Activated CD8-positive, alpha-beta memory T cell treated with anti-CD3 and anti-CD28 coated beads for 36 hours (primary cell): Measurements from ENCODE around the gene WDR82. TPM values are rescaled to one million over a fixed set of nuclear protein-coding genes. Genes with fewer than 3 reads are reported as not detected.

Experiments used
- CTCF ChIA-PET: fragments of 350-600 bp; sonication (Branson Sonifier 250); formaldehyde crosslinking; loops from one replicate; lab custom pipeline; 2021; ENCODE audit warnings: antibody characterized with exemption; lab: Charles Lee
- POLR2A ChIA-PET: fragments of 350-600 bp; sonication (Branson Sonifier 250); formaldehyde crosslinking; loops from one replicate; lab custom pipeline; 2021; ENCODE audit warnings: antibody characterized with exemption; lab: Charles Lee
- total RNA-seq, 2 experiments: library from RNA; stranded (reverse); gene quantifications; one replicate each; pipeline ENCODE4 v1.2.3, GENCODE V29; 2021

Gene WDR82
- total RNA-seq, 2 experiments from 2014 or later = 123 to 124 TPM

DNA sequence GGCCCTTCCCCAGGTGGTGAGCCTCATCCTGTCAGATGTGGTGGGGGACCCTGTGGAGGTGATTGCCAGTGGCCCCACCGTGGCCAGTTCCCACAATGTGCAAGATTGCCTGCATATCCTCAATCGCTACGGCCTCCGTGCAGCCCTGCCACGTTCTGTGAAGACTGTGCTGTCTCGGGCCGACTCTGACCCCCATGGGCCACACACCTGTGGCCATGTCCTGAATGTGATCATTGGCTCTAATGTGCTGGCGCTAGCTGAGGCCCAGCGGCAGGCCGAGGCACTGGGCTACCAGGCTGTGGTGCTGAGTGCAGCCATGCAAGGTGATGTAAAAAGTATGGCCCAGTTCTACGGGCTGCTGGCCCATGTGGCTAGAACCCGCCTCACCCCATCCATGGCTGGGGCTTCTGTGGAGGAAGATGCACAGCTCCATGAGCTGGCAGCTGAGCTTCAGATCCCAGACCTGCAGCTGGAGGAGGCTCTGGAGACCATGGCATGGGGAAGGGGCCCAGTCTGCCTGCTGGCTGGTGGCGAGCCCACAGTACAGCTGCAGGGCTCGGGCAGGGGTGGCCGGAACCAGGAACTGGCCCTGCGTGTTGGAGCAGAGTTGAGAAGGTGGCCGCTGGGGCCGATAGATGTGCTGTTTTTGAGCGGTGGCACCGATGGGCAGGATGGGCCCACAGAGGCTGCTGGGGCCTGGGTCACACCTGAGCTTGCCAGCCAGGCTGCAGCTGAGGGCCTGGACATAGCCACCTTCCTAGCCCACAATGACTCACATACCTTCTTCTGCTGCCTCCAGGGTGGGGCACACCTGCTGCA, 14.0 kb upstream of the WDR82 start:
- ChIA-PET CTCF (interaction anchor here (0.6 to 1.6 kb wide), 8 partner anchors 17 to 589 kb away, joined by 3 to 10 read pairs (median 4); no protein-coding TSS in a partner anchor), POLR2A (no interaction called here)

DNA sequence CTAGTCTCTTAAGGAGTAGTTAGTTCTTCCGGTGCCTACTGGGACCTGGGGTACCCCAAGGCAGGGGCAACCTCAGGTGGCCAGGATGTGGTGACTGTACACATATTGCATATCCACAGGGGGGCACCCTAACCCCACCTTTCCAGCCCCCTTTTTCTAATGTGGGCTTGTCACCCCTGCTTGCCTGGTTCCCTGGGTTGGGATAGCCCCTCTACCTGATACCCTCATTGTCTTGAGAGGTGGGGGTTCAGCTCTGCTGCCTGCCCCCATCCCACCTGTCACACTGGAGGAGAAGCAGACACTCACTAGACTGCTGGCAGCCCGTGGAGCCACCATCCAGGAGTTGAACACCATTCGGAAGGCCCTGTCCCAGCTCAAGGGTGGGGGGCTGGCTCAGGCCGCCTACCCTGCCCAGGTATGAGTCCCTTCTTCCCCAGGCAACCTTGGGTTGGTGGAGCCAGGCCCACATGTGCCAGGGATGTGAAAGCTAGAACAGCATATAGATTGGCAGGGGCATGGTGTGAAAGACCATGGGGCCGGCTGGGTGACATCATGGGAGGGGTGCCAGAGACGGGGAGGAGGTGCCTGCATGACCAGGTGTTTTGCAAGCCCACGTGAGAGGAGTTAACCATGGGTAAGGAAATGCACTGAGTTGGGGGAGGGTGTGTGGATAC, 13.2 kb upstream of the WDR82 start:
- ChIA-PET CTCF (interaction anchor here (0.6 to 2.3 kb wide), 11 partner anchors 8 to 590 kb away, joined by 3 to 10 read pairs (median 4); no protein-coding TSS in a partner anchor), POLR2A (no interaction called here)

DNA sequence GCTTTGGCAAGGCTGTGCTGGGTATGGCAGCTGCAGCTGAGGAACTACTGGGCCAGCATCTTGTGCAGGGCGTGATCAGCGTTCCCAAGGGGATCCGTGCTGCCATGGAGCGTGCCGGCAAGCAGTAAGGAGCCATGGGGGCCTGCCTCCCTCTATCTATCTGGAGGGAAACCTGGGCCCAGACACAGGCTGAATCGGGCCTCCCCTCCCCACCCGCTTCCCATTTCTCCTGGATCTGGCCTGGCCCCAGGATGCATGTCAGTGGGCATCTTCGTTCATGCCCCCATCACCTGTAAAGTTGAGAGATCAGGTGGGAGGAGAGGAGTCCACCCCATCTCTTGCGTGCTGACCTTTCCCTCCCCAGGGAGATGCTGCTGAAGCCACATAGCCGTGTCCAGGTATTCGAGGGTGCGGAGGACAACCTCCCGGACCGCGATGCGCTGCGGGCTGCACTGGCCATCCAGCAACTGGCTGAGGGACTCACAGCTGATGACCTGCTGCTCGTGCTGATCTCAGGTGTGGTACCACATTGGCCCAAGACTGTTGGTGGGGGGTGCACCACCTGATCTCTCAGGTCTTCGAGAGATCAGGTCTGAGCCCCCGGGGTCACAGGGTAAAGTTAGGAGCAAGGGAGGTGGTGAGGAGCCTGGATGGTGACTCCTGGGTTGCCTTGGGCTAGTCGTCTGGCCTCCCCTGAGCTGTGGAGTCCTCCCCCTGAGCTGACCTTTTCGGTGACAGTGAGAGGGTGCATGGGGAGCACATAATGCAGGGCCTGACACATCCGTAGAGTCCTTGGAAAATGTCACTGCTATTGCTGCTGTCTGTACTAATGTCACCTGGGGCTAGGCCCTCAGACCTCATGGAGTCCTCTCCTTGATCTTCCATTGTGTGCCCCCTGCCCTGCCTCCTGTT, 12.4 kb upstream of the WDR82 start:
- CTCF ChIA-PET = interaction anchor here (1.1 to 2.3 kb wide), 9 partner anchors 9 to 70 kb away, joined by 3 to 10 read pairs (median 5); no protein-coding TSS in a partner anchor
- POLR2A ChIA-PET = no interaction called here

DNA sequence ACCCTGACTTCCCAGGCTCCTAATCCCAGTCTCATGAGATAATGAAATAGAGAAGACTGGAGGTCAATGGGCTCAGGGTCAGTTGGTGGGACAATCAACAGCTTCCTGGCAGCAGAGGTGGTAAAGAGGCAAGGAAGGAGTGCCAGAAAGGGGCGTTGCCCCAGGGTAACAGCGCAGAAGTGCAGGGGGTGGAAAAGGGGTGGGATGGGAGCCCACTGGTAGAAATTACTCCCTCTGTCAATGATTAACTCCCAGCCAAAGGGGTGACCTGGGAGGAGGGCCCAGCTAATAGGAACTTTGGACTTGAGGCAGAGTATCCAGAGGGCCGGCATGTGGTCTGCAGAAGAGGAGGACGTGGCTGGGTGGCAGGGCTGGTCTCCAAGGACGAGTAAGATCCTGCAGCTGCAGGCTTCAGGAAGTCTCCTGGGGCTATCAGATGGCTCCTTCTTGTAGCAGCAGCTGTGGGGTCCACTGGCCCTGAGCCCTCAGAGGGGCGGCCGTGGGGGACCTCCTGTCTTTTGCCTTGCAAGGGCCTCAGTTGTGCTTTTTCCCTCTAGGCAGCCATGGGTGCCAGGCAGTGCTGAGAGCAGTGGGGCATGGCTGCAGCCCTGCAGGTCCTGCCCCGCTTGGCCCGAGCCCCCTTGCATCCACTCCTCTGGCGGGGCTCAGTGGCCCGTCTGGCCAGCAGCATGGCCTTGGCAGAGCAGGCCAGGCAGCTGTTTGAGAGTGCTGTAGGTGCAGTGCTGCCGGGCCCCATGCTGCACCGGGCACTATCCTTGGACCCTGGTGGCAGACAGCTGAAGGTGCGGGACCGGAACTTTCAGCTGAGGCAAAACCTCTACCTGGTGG, 11.5 kb upstream of the WDR82 start:
- ChIA-PET POLR2A (no interaction called here), CTCF (interaction anchor here (1.1 to 2.3 kb wide), 7 partner anchors 10 to 69 kb away, joined by 3 to 8 read pairs (median 7); partner anchors contain the start of gene TWF2)

DNA sequence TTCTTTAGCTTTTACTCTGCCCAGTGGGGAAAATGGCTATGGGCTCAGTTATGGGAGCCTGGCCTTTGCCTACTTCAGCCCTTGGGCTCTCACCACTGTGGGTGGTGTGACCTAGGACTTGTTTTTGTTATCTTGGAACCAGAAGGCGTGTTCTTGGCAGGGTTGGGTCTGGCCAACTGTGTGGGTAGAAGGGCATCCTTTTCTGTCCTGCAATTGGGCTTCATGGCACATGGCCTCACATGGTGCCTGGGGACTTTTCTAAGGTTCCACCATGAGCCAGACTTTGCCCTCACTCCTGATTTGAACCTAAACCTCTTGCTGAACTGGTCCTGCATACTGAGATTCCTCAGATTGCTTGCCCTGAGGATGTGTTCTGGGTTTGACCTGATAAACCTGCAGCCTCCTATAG, 10.9 kb upstream of the WDR82 start:
- ChIA-PET POLR2A (interaction anchor here (0.9 to 2.5 kb wide), 2 partner anchors 11 to 18 kb away, joined by 5 to 24 read pairs; partner anchors contain the start of gene WDR82), CTCF (interaction anchor here (0.9 to 2.3 kb wide), 6 partner anchors 11 to 68 kb away, joined by 3 to 8 read pairs (median 7); partner anchors contain the start of gene TWF2)

DNA sequence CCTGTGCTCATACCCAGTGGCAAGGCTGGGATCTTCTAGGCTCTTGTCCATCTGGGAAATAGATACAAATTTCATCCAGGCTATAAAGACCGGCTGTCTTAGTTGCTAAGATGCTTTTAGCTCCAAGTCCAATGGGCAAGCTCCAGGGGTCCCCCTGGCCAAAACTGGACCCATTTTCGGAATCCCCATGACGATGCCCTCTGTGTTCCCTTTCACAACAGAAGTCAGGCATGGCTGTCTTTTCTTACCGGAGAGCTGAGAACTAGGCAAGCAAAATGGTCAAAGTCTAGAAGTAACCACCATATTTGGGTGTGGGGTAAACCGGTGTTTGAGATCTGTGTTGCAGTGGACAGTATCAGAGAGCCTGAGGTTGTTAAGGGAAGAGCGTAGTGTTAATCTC, 10.2 kb upstream of the WDR82 start:
- POLR2A ChIA-PET = interaction anchor here (0.9 to 2.5 kb wide), 5 partner anchors 10 to 134 kb away, joined by 3 to 24 read pairs (median 5); partner anchors contain the start of gene WDR82
- CTCF ChIA-PET = interaction anchor here (0.9 to 2.2 kb wide), 7 partner anchors 9 to 68 kb away, joined by 3 to 9 read pairs (median 6); partner anchors contain the start of gene TWF2

DNA sequence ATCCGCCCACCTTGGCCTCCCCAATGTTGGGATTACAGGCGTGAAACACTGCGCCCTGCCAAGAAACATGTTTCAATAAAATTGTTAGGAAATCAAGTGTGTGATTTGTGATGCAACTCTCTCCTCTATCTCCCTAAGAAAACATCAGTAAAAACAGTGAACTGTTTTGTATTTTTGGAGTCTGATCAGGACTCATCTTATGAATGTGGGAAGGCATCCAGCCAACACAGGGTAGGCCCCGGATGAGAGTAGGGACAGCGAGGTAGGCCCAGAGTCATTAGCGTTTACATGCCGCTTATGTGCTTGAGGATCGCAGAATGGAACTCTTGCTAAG, 8.3 kb upstream of the WDR82 start:
- POLR2A ChIA-PET = interaction anchor here (1.7 to 2.5 kb wide), 3 partner anchors 9 to 48 kb away, joined by 7 to 24 read pairs (median 10); partner anchors contain the start of genes TWF2 and WDR82
- CTCF ChIA-PET = interaction anchor here (0.8 to 1.4 kb wide), 2 partner anchors 52 to 66 kb away, joined by 7 to 8 read pairs; no protein-coding TSS in a partner anchor

DNA sequence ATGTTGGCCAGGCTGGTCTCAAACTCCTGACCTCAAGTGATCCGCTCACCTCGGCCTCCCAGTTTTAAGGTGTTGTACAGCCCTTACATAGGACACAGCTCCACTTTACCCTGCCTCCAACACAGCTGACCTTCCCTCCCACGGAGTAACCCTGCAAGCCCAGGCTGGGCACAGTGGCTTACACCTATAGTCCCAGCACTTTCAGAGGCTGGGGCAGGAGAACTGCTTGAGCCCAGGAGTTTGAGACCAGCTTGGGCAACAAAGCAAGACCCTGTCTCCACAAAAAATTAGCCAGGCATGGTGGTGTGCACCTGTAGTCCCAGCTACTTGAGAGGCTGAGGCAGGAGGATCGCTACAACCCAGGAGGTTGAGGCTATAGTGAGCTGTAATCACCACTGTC, 5.6 kb upstream of the WDR82 start:
- POLR2A ChIA-PET = interaction anchor here (9.9 kb wide), 1 partner anchor 39 kb away, joined by 246 read pairs; the partner anchor contains the start of genes PPM1M and TWF2
- CTCF ChIA-PET = interaction anchor here (0.6 to 1.8 kb wide), 4 partner anchors 11 to 55 kb away, joined by 3 to 7 read pairs (median 5); no protein-coding TSS in a partner anchor

DNA sequence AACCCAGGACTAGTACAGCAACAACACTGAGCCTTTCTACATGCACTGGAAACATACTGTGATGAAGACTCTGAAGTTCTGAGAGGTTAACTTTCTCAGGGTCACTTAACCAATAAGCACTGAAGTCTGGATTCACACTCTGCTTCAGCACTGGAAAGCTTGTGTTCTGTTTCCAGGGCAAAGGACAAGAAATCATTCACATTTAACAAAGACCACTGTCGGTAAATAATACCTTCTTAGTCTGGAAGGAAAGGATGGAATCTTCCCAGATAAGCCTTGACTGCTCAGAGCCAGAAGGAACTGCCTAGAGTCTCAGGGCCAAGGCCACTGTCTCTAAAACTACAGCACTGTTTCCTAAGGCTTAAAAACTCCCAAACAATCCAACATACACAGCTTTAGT, 4.9 kb upstream of the WDR82 start:
- ChIA-PET CTCF (interaction anchor here (1.0 to 2.1 kb wide), 4 partner anchors 12 to 56 kb away, joined by 4 to 7 read pairs (median 6); no protein-coding TSS in a partner anchor), POLR2A (interaction anchor here (9.9 kb wide), 1 partner anchor 38 kb away, joined by 246 read pairs; the partner anchor contains the start of genes PPM1M and TWF2)

DNA sequence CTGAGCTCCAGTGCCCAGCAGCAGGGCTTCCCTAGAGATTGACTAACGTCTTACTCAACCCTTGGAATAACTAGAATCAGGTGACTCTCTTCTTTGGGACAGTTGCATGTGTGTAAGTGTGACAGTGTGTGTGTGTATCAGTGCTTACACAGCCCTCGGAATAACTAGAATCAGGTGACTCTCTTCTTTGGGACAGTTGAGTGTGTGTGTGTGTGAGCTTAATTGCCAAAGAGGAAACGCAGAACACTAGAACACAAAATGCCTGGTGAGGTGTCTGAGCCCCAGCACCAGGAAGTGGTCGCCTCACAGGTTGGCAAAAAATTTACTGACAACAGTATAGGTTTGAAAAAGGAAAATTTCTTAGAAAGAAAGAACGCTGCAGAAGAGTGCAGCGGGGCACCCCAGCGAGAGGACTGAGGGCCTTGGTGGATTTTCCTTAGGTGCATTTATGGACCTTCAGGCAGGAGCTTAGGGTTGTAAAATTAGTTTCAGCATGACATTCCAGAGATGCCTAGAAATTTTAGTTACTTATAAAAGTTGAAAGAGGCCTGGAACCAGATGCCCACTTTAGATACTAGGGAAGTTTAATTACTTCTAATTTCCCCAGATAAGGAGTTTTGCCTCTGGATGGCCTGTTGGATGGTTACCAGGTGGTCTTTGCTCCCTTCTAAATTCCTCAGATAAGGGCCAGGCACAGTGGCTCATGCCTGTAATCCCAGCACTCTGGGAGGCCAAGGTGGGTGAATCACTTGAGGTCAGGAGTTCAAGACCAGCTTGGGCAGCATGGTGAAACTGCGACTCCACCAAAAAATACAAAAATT, 3.7 kb upstream of the WDR82 start:
- ChIA-PET CTCF (interaction anchor here (0.6 to 7.9 kb wide), 8 partner anchors 11 to 805 kb away, joined by 3 to 60 read pairs (median 4); partner anchors contain the start of gene PPM1M), POLR2A (interaction anchor here (9.9 kb wide), 1 partner anchor 37 kb away, joined by 246 read pairs; the partner anchor contains the start of genes PPM1M and TWF2)

DNA sequence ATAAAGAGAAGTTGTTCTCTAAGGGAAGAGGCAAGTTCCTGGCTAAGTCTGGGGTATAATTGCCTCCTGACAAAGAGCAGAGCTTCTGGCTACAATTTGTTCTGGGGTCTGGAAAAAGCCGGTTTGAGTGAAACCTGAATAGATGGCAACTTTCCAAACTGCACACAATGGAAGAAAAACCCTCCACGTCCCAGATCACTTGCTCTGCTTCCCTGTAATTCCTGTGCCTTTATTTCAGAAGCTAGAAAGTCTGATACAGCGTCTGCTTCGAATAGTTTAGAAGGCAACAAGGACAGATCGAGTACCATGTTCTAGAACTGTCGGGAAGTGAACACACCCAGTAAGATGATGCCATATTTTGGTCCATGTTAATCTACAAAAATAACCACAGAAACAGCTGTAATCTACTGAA, 1.6 kb upstream of the WDR82 start:
- CTCF ChIA-PET = interaction anchor here (0.7 to 7.9 kb wide), 8 partner anchors 27 to 60 kb away, joined by 3 to 60 read pairs (median 13); partner anchors contain the start of genes PPM1M, TLR9 and TWF2
- POLR2A ChIA-PET = interaction anchor here (1.4 to 9.9 kb wide), 5 partner anchors 8 to 284 kb away, joined by 5 to 246 read pairs (median 8); partner anchors contain the start of genes GLYCTK, PPM1M, RPL29 and TWF2

DNA sequence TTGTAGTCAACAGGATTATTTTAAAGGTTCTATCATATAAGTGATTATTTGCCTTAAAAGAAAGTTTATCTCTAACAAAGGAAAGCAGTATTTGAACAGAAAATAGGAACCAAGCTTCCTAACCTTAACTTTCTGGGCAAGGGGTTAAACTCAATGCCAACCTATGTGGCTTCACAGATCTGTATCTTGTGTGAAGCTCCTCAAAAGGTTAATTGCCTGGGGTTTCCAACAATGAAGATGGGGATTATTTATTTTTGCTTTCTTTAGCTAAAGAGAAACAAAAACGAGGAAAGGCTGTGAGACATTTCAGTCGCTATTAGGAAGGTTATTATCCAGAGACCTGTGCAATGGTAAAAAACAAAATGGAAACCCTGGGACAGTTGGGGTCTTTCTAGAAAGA, 1.1 kb upstream of the WDR82 start:
- ChIA-PET CTCF (interaction anchor here (1.4 to 7.9 kb wide), 7 partner anchors 27 to 59 kb away, joined by 3 to 60 read pairs (median 18); partner anchors contain the start of genes PPM1M, TLR9 and TWF2), POLR2A (interaction anchor here (1.4 to 9.9 kb wide), 5 partner anchors 8 to 284 kb away, joined by 5 to 246 read pairs (median 8); partner anchors contain the start of genes GLYCTK, PPM1M, RPL29 and TWF2)

DNA sequence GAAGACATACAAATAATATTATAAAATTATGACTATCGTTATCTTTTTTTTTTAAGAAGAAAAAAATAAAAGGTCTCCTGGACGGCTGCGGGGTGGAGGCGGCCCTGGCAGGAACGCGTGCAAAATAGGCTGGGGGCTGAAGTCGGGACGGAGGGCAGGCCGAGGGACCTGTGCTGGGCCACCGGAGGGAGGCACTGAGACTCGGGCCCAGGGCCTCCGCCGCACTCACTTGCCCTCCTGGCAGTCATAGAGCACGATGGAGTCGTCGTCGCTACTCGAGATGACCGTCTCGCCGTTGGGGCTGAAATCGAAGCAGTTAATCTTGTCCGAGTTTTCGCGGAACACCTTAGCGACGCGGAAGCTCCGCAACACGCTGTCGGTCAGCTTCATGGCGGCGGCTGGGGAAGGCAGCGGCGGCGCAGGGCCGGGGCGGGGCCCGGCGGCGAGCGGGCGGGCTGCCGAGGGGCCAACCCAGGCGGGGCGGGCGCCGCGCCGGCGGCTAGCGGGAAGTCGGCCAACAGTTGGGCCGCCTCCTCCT, 408 bp downstream of the WDR82 start:
- ChIA-PET CTCF (interaction anchor here (1.0 to 7.9 kb wide), 12 partner anchors 10 to 295 kb away, joined by 3 to 60 read pairs (median 7); partner anchors contain the start of genes ACY1, GLYCTK, PPM1M and TWF2), POLR2A (interaction anchor here (0.9 to 9.9 kb wide), 12 partner anchors 9 to 294 kb away, joined by 3 to 246 read pairs (median 6); partner anchors contain the start of genes ACY1, DUSP7, GLYCTK and POC1A)

DNA sequence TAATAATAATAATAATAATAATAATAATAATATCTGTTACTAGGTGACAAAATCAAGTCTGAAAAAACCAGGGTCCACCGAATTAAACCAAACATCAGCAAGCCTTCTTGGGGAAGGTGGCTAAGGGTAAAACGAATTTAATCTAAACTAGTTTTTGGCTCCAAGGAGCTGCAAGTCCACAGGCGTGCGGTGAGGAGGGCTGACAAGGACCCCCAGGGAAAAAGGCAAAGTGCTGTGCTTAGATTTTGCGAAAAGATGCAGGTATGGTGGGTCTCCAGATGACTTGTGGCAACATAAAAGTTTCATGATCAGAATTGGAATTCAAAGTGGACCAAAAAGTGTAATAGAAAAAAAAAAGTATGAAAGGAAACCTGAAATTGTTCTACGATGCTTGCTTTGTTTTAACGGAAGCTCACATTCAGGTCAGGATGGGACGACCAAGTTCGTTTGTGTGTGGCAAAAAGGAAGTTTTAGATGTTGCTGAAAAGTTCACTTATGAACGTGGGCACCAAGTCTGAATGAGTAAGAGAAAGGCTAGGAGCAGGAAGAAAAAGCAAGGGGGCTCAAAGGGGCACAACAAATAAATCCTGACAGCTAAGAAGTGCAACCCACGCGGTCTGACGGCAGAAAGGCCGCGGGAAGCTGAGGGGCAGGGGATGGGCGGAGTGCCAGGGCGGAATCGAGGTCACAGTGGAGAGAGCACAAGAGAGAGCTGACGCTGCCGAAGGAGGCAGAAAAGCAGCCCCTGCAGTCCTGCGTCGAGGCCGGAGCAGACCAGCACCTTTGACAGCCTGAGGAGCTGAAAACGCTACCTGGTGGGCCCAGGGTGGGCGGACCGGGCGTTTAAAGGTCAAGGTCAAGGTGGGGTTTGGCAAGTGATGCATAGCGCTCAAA, 1.1 kb downstream of the WDR82 start:
- ChIA-PET CTCF (interaction anchor here (0.7 to 7.9 kb wide), 12 partner anchors 10 to 401 kb away, joined by 3 to 60 read pairs (median 6); partner anchors contain the start of genes GLYCTK and PPM1M), POLR2A (interaction anchor here (0.7 to 9.9 kb wide), 12 partner anchors 9 to 1912 kb away, joined by 3 to 246 read pairs (median 4); partner anchors contain the start of genes ACY1, GLYCTK, POC1A and PPM1M)
